Motor neuron (in vitro differentiated cells): ENCODE results near the gene ZBTB39. TPM values are rescaled to one million over a fixed set of nuclear protein-coding genes. Genes with fewer than 3 reads are reported as not detected.
A peak's percentile ranks its signal among the peaks of the same experiment; 100 is the strongest.

Experiments used
- ATAC-seq, 8 experiments: fragments of 200-7000 bp; cut with Tn5 transposase; replicated peaks in 6 of 8; 2 replicates each; pipeline ENCODE4 v1.8.0; 2021; ENCODE audit warnings: mild to moderate bottlenecking in 8 of 8, moderate library complexity in 8 of 8
- H3K27ac ChIP-seq, 2 donors: fragments of 250-450 bp; sonication (Bioruptor Pico); 2 replicates each; pipeline ENCODE4 v1.9.0; 2021; ENCODE audit warnings: antibody characterized with exemption in 2 of 2, mild to moderate bottlenecking in 2 of 2, moderate library complexity in 1 of 2
- H3K4me1 ChIP-seq, 2 donors: fragments of 250-450 bp; sonication (Bioruptor Pico); replicated peaks in 1 of 2; 2 replicates each; pipeline ENCODE4 v1.6.1; 2021; ENCODE audit warnings: antibody characterized with exemption in 2 of 2, mild to moderate bottlenecking in 2 of 2, moderate library complexity in 1 of 2
- H3K4me3 ChIP-seq, 5 donors: fragments of 250-450 bp; sonication (Bioruptor Pico); 2 replicates each; pipeline ENCODE4 v1.9.0; 2021; ENCODE audit warnings: antibody characterized with exemption in 5 of 5, mild to moderate bottlenecking in 5 of 5, moderate library complexity in 4 of 5
- WGBS, 10 experiments: fragments of 450-650 bp; shearing (Covaris generic); methylation state at CpG; one replicate each; pipeline ENCODE4 v1.0.0; 2022; 5-methylcytosine and 5-hydroxymethylcytosine counted together
- in situ Hi-C, 9 experiments: fragments of 400-800 bp; cut with MboI; loops; one replicate each; pipeline ENCODE4 v1.15.0; 2021; ENCODE audit warnings: low sequenced_read_pairs in 9 of 9, low pct_unique_long_range_greater_than_20kb in 2 of 9; ENCODE audit not compliant: unreplicated experiment in 9 of 9
- total RNA-seq, 8 experiments: library from RNA; unstranded; fragments of 300-600 nt; gene quantifications; 2 replicates each; pipeline versions ENCODE4 v1.2.3 to v1.2.4, GENCODE V29; 2022

Gene ZBTB39
- total RNA-seq, 8 experiments from 2014 or later, result 4.4 to 17.8 (median 9.3) TPM

DNA sequence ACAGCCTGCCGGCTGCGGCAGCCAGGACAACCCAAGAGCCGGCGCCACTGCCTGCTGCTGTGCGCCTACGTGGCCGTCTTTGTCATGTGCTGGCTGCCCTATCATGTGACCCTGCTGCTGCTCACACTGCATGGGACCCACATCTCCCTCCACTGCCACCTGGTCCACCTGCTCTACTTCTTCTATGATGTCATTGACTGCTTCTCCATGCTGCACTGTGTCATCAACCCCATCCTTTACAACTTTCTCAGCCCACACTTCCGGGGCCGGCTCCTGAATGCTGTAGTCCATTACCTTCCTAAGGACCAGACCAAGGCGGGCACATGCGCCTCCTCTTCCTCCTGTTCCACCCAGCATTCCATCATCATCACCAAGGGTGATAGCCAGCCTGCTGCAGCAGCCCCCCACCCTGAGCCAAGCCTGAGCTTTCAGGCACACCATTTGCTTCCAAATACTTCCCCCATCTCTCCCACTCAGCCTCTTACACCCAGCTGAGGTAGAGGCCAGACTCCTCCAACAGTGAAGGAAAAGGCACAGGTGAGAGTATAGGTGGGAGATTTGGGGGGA is 10.3 kb downstream of the ZBTB39 start:
- H3K4me1 ChIP-seq, result no peaks in the 10 kb centered on the region
- in situ Hi-C loops, result loop anchor here in 2 of 9 experiments (10.0 to 25.0 kb wide), 3 partner anchors 231 to 484 kb away; partner anchors contain the start of genes HSD17B6 (in 2 of the 2), PRIM1 (in 1 of the 2) and RBMS2 (in 1 of the 2)
- H3K4me3 ChIP-seq, result no peak overlapping the region
- ATAC-seq, result no peak
- H3K27ac ChIP-seq, result no peak overlapping the region
- 87 to 100% (median 88%) methylated on average over 1 to 7 of the region's 11 CpGs; no CpG with 5 or more reads in 5 of the 10 experiments for WGBS, 10 experiments

DNA sequence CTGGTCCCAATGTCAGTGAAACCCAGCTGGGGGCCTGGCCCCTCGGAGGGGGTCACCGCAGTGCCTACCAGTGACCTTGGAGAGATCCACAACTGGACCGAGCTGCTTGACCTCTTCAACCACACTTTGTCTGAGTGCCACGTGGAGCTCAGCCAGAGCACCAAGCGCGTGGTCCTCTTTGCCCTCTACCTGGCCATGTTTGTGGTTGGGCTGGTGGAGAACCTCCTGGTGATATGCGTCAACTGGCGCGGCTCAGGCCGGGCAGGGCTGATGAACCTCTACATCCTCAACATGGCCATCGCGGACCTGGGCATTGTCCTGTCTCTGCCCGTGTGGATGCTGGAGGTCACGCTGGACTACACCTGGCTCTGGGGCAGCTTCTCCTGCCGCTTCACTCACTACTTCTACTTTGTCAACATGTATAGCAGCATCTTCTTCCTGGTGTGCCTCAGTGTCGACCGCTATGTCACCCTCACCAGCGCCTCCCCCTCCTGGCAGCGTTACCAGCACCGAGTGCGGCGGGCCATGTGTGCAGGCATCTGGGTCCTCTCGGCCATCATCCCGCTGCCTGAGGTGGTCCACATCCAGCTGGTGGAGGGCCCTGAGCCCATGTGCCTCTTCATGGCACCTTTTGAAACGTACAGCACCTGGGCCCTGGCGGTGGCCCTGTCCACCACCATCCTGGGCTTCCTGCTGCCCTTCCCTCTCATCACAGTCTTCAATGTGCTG is 11.0 kb downstream of the ZBTB39 start:
- ATAC-seq, result peak in 1 of 8 experiments; percentile 3
- WGBS, 10 experiments, result 86 to 100% (median 100%) methylated on average over 2 to 11 of the region's 26 CpGs; no CpG with 5 or more reads in 3 of the 10 experiments
- Histone ChIP-seq H3K27ac (no peak overlapping the region), H3K4me1 (no peaks in the 10 kb centered on the region), H3K4me3 (no peak overlapping the region)
- in situ Hi-C loops, result loop anchor here in 2 of 9 experiments (10.0 to 25.0 kb wide), 3 partner anchors 231 to 483 kb away; partner anchors contain the start of genes HSD17B6 (in 2 of the 2), PRIM1 (in 1 of the 2) and RBMS2 (in 1 of the 2)

DNA sequence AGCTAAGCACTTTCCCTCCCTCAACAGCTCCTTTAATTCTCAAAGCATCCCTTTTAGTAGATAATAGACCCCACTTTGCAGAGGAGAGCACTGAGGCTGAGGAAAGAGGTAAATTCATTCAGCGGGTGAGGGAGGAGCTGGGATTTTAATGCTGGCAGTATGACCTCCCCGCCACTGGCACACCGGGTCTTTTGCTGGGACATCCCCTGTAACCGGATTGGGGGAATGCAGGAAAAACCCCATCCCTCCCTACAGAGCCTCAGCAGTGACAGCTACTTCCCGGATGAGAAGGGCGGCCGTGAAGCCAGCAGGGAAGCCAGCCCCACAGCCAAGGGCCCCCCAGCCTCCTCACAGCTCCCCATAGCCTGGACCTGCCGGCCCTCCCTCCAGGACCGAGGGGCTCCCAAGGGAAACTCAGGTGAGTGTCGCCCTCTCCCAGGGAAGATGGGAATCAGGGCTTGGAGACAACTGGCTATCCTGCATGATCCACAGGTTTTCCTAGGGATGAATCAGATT is 12.1 kb downstream of the ZBTB39 start:
- no peak overlapping the region for H3K4me3 ChIP-seq
- no peak overlapping the region for H3K27ac ChIP-seq
- no peaks in the 10 kb centered on the region for H3K4me1 ChIP-seq
- WGBS, 10 experiments, result 60 to 83% (median 80%) methylated on average over 1 to 3 of the region's 10 CpGs; no CpG with 5 or more reads in 5 of the 10 experiments
- in situ Hi-C loops, result loop anchor here in 2 of 9 experiments (10.0 to 25.0 kb wide), 3 partner anchors 229 to 482 kb away; partner anchors contain the start of genes HSD17B6 (in 2 of the 2), PRIM1 (in 1 of the 2) and RBMS2 (in 1 of the 2)
- ATAC-seq, result no peak

DNA sequence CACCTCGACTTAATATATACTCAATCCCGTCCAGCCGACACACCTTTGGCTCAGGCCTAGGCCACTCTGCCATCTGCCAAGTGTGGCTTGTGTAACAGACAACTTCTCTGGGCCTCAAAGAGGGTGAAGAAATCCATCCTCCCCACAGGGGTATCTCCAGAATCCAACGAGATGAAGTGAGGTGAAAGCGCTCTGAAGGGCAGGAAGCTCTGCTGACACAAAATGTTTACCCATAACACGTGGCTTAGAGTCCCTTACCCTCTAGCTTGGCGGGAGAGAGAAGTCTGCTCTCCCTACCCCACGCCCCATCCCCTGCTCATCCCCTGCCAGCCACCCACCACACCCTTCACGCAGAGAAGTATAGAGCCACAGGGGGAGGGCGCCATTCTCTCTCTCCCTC is 13.0 kb downstream of the ZBTB39 start:
- Histone ChIP-seq H3K4me3 (no peak overlapping the region), H3K4me1 (no peaks in the 10 kb centered on the region), H3K27ac (no peak overlapping the region)
- in situ Hi-C loops, result loop anchor here in 2 of 9 experiments (10.0 to 25.0 kb wide), 3 partner anchors 229 to 481 kb away; partner anchors contain the start of genes HSD17B6 (in 2 of the 2), PRIM1 (in 1 of the 2) and RBMS2 (in 1 of the 2)
- 67 to 94% (median 87%) methylated on average over 1 to 5 of the region's 10 CpGs; no CpG with 5 or more reads in 6 of the 10 experiments for WGBS, 10 experiments
- ATAC-seq, result no peak

DNA sequence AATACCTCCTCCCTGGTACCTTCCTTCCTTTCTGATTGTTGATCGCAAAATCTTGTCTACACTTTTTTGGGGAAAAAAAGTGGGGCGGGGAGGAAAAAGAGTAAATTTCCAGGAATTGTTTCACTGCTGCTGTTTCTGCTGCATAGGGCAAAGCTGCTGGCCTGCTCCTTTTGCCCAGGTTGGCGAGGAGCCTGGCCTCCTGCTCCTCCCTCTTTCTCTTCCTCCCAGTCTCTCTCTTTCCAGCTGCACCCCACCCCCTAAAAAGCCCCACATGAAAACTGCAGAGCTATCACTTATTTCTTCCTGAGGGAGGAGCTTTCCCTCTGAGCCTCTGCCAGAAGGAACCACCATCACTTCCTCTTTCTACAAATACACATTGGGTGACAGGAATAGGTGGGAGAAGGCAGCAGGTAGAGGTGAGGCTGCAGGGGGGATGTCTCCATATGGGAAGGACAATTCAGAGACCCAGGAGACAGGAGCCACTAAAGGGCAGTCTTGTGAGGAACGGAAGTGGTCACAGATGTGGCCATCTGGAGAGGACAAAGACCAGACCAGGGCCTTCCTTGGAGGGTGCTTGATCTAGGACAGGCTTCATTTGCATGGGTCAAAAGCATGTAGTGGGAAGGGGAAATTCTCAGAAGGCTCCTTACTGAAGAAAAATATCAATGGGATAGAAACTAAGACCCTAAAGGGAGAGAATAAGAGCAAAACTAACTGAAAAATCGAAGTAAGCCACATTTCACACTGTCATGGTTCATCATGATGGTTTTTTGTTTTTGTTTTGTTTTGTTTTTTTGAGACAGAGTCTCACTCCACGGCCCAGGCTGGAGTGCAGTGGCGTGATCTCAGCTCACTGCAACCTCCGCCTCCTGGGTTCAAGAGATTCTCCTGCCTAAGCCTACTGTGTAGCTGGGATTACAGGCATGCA is 14.8 kb downstream of the ZBTB39 start:
- in situ Hi-C loops, result loop anchor here in 2 of 9 experiments (10.0 to 25.0 kb wide), 3 partner anchors 227 to 479 kb away; partner anchors contain the start of genes HSD17B6 (in 2 of the 2), PRIM1 (in 1 of the 2) and RBMS2 (in 1 of the 2)

DNA sequence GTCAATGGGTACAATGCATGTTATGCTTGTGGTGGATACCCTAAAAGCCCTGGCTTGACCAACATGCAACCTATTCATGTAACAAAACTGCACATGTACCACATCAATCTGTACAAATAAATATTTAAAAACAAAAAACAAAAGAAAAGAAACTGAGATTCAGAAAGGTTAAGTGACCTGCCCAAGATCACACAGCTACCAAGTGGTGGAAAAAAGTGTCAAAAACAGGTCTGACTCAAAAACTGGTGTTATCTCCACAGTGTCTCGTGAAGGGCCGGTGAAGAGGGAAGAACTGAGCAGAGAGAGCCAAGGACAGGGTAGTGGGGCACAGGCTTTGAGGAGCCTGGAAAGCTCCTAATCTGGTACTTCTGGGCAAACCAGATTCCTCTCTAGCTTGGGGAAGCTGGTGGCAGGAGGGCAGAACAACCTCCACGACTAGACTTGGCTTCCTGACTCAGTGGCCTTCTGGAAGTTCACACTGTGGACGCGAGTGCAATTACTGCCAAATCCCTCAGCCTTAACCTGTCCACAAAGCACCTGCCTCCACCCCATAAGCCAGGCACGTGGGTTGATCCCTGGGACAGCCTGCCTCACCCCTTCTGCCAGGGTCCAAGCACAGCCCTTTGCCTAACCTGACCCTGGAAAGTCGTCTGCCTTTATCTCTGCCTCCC is 15.6 kb downstream of the ZBTB39 start:
- ATAC-seq, result no peak
- no peak overlapping the region for H3K4me3 ChIP-seq
- in situ Hi-C loops, result loop anchor here in 2 of 9 experiments (10.0 to 25.0 kb wide), 3 partner anchors 226 to 478 kb away; partner anchors contain the start of genes HSD17B6 (in 2 of the 2), PRIM1 (in 1 of the 2) and RBMS2 (in 1 of the 2)
- 11 to 90% (median 78%) methylated on average over 1 to 4 of the region's 7 CpGs; no CpG with 5 or more reads in 3 of the 10 experiments for WGBS, 10 experiments
- H3K4me1 ChIP-seq, result no peaks in the 10 kb centered on the region
- no peak overlapping the region for H3K27ac ChIP-seq

More for the DNA sequence above, 14.8 kb downstream of the ZBTB39 start:
- peak in 1 of 8 experiments; percentile 22 for ATAC-seq
- Histone ChIP-seq H3K27ac (no peak overlapping the region), H3K4me1 (no peaks in the 10 kb centered on the region), H3K4me3 (no peak overlapping the region)
- WGBS, 10 experiments, result 32 to 92% (median 70%) methylated on average over 1 to 8 of the region's 8 CpGs

DNA sequence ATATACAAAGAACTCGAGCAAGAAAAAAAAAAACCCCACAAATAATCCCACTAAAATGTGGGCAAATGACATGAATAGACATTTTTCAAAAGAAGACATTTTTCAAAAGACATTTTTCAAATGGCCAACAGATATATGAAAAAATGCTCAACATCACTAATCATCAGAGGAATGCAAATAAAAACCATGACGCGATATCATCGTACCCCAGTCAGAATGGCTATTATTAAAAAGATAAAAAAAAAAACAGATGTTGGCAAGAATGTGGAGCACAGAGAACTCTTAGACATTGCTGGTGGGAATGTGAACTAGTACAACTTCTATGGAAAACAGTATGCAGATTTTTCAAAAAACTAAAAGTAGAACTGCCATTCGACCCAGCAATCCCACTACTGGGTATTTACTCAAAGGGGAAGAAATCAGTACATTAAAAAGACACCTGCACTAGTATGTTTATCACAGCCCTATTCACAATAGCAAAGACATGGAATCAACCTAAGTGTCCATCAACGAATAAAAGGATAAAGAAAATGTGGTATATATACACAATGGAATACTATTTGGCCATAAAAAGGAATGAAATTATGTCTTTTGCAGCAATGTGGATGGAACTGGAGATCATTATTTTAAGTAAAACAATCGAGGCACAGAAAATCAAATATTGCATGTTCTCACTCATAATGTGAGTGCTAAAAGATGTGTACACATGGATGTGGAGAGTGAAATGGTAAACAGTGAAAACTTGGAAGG is 16.3 kb downstream of the ZBTB39 start:
- 12 to 95% (median 75%) methylated on average over 1 to 7 of the region's 7 CpGs for WGBS, 10 experiments
- no peak overlapping the region for H3K27ac ChIP-seq
- in situ Hi-C loops, result loop anchor here in 5 of 9 experiments (5.0 to 25.0 kb wide), 6 partner anchors 155 to 478 kb away; partner anchors contain the start of genes HSD17B6 (in 3 of the 5), PRIM1 (in 2 of the 5) and RBMS2 (in 1 of the 5)
- ATAC-seq, result no peak
- H3K4me1 ChIP-seq, result no peaks in the 10 kb centered on the region
- H3K4me3 ChIP-seq, result no peak overlapping the region

DNA sequence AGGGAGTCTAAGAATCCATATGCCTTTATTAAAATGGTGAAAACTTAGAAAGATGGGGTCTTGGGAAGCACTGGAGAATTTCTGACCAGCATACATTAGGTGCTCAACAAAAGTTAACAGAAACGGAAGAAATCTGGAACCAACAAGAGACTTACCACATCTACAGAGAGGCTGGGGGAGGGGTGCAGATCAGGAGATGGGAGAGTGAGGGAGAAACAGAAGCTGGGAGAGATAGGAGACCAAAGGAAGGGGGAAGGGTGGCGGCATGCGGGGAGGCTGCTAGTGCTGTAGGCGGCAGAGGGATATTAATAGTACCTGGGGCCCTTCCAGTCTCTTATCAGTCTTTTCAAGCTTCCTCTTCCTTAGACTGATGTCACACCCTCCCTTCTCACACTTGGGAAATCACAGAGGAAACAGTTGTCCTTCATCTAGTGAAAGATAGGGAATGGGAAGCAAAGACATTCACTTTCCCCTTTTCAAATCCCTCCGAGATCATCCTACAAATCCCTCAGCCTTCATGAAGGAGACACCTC is 18.1 kb downstream of the ZBTB39 start:
- 0 to 100% (median 67%) methylated on average over 1 to 3 of the region's 5 CpGs; no CpG with 5 or more reads in 5 of the 10 experiments for WGBS, 10 experiments

DNA sequence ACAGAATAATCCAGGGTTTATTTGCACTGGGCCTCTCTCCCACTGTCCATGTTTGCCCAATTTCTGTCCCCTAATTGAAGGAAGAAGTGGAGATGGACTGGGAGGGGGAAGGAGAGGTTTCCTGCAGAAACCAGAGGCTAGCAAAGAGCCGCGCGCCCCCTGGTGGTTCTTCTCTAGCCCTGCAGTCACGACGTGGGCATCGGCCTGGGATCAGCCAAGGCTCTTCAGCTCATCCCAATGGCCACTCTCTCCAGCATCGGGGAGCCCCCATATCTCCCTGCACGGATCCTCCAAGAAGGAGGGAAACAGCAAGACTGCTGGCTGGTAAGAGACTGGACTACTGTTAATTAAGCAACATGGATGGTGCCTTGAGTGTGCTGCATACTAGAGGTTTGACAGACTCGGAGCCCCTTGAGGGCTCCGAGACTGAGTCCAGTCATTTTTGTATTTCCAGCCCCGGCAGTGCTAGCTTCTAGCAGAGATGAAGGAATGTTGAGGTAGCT is 18.7 kb downstream of the ZBTB39 start:
- H3K4me3 ChIP-seq, result no peak overlapping the region
- no peak overlapping the region for H3K27ac ChIP-seq
- WGBS, 10 experiments, result 0 to 80% (median 31%) methylated on average over 1 to 8 of the region's 11 CpGs; no CpG with 5 or more reads in 4 of the 10 experiments
- in situ Hi-C loops, result loop anchor here in 4 of 9 experiments (5.0 to 25.0 kb wide), 6 partner anchors 153 to 475 kb away; partner anchors contain the start of genes HSD17B6 (in 2 of the 4), PRIM1 (in 2 of the 4) and RBMS2 (in 1 of the 4)
- no peaks in the 10 kb centered on the region for H3K4me1 ChIP-seq
- ATAC-seq, result peak; percentile 82 to 97 (median 88)

More for the DNA sequence above, 18.1 kb downstream of the ZBTB39 start:
- H3K4me1 ChIP-seq, result no peaks in the 10 kb centered on the region
- no peak overlapping the region for H3K4me3 ChIP-seq
- in situ Hi-C loops, result loop anchor here in 4 of 9 experiments (5.0 to 25.0 kb wide), 6 partner anchors 153 to 476 kb away; partner anchors contain the start of genes HSD17B6 (in 2 of the 4), PRIM1 (in 2 of the 4) and RBMS2 (in 1 of the 4)
- H3K27ac ChIP-seq, result no peak overlapping the region
- ATAC-seq, result no peak

DNA sequence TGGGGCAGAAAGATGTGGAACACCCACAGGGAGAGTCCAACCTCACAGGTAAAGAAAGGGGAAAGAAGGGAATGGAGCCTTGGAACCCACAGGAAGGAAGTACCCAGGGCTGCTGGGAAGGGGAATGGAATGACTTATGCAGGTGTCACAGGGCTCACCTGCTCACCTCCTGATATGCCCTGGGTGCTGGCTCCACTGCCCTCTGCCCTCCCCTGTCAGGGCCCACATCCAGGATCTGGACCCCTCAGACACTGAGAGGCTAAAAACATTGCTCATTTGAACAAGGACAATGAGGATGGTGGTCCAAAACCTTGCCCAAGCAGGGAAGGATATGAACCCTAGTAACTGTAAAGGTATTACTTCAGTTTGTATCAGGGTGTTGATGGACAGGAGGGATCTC is 19.3 kb downstream of the ZBTB39 start:
- Histone ChIP-seq H3K4me1 (no peaks in the 10 kb centered on the region), H3K4me3 (no peak overlapping the region), H3K27ac (no peak overlapping the region)
- in situ Hi-C loops, result loop anchor here in 4 of 9 experiments (5.0 to 25.0 kb wide), 6 partner anchors 152 to 475 kb away; partner anchors contain the start of genes HSD17B6 (in 2 of the 4), PRIM1 (in 2 of the 4) and RBMS2 (in 1 of the 4)
- ATAC-seq, result no peak
